UCSD-AML1 (cell line): ENCODE results near the gene OR10G2.

Source experiments
- DNase-seq: peaks from one replicate; lab custom pipeline; 2025; ENCODE audit not compliant: unreplicated experiment; lab: John Stamatoyannopoulos, UW

OR10G2 gene

DNA sequence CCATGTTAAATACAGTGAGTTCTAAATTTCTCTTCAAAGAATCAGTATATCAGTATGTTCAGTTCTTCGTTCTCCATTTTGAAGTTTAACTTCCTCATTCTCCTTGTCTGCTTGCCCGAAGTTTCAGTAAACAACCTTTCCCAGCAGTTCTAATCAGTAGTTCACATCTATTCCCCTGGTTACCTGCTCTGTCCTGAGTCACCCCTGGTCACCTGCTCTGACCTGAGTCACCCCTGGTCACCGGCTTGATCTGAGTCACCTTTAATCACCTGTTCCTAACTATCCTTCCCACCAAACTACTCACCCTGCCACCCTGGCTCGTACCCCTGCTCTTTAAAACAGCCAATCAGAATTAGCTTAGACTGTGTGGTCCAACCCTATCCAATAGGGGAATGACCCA is 45.4 kb downstream of the OR10G2 start:
- no peak for DNase-seq
